Activated T-cell treated with anti-CD3 and anti-CD28 coated beads for 48 hours (primary cell): ENCODE measurements around the gene SRPK1.

Source experiments
- DNase-seq: peaks from one replicate; pipeline ENCODE4 v3.0.0-alpha.2; 2020; ENCODE audit warnings: low read depth

SRPK1 gene

GRCh38 chr6:35898003-35898402 is 22.9 kb downstream of the SRPK1 start:
- DNase-seq: no peak

- no peak for DNase-seq
Measured at GRCh38 chr6:35897486-35897885, 23.4 kb downstream of the SRPK1 start.

- DNase-seq: no peak
Measured at GRCh38 chr6:35897036-35897435, 23.9 kb downstream of the SRPK1 start.

GRCh38 chr6:35896228-35896627 is 24.7 kb downstream of the SRPK1 start:
- no peak for DNase-seq

GRCh38 chr6:35895560-35895959 is 25.3 kb downstream of the SRPK1 start:
- no peak for DNase-seq

- no peak for DNase-seq
Measured at GRCh38 chr6:35894776-35895175, 26.1 kb downstream of the SRPK1 start.

- DNase-seq: no peak
Measured at GRCh38 chr6:35893246-35893645, 27.7 kb downstream of the SRPK1 start.

GRCh38 chr6:35892482-35892881 is 28.4 kb downstream of the SRPK1 start:
- DNase-seq: no peak

GRCh38 chr6:35879151-35879550 is 41.7 kb downstream of the SRPK1 start:
- no peak for DNase-seq

- no peak for DNase-seq
Measured at GRCh38 chr6:35876902-35877301, 44.0 kb downstream of the SRPK1 start.

GRCh38 chr6:35874730-35875129 is 46.2 kb downstream of the SRPK1 start:
- DNase-seq: no peak

GRCh38 chr6:35859367-35859766 is 61.5 kb downstream of the SRPK1 start:
- no peak for DNase-seq

GRCh38 chr6:35857853-35858252 is 63.0 kb downstream of the SRPK1 start:
- no peak for DNase-seq

GRCh38 chr6:35856250-35856649 is 64.6 kb downstream of the SRPK1 start:
- no peak for DNase-seq

GRCh38 chr6:35852994-35853393 is 67.9 kb downstream of the SRPK1 start:
- no peak for DNase-seq

- no peak for DNase-seq
Measured at GRCh38 chr6:35850208-35850607, 70.7 kb downstream of the SRPK1 start.

GRCh38 chr6:35844290-35844689 is 76.6 kb downstream of the SRPK1 start:
- no peak for DNase-seq

- no peak for DNase-seq
Measured at GRCh38 chr6:35842381-35842780, 78.5 kb downstream of the SRPK1 start.

GRCh38 chr6:35839019-35839418 is 81.9 kb downstream of the SRPK1 start:
- DNase-seq: no peak

GRCh38 chr6:35833536-35833935 is 87.4 kb downstream of the SRPK1 start:
- DNase-seq: no peak

GRCh38 chr6:35831257-35832007 is 89.5 kb downstream of the SRPK1 start:
- no peak for DNase-seq

GRCh38 chr6:35829306-35829705 is 91.6 kb downstream of the SRPK1 start:
- DNase-seq: no peak

GRCh38 chr6:35824552-35825192 is 96.2 kb downstream of the SRPK1 start:
- no peak for DNase-seq

- DNase-seq: no peak
Measured at GRCh38 chr6:35823601-35824000, 97.3 kb downstream of the SRPK1 start.
